Measurements from ENCODE around the gene SH3PXD2A.
A peak's percentile ranks its signal among the peaks of the same experiment; 100 is the strongest.

SH3PXD2A gene

DNA sequence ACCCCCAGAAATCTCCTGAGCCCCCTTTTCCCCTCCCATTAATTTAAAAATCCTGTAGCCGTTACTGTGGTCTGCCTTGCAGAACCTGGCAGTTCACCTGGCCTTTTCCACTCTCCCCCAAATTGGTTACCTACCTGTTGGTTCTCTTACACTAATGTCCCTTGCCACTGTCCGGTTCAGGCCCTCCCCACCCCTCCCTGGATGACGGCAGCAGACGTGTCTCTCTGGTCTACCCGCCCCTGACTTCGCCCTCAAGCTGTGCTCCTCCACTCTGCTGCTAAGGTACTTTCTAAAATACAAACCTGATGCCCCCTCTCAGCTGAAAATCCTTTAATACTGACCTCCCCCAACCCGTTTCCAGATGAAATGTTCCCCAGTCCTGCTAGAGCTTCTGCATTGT lies 15.6 kb upstream of the SH3PXD2A start:
- Mint-ChIP-seq H3K27ac (ENCODE audit: low read depth) (no peak overlapping the region), H3K4me3 (no peak overlapping the region), H3K9me3 (no peaks in the 10 kb centered on the region), H3K36me3 (ENCODE audit: insufficient read depth) (peaks cover 9% of the 10 kb centered on the region), H3K27me3 (no peaks in the 10 kb centered on the region), H3K4me1 (no peaks in the 10 kb centered on the region)
- ATAC-seq (replicated peaks; ENCODE audit: extremely low read depth, poor library complexity, severe bottlenecking) (no peak), DNase-seq (ENCODE audit: low spot score in 2 of 2) (no peak)

DNA sequence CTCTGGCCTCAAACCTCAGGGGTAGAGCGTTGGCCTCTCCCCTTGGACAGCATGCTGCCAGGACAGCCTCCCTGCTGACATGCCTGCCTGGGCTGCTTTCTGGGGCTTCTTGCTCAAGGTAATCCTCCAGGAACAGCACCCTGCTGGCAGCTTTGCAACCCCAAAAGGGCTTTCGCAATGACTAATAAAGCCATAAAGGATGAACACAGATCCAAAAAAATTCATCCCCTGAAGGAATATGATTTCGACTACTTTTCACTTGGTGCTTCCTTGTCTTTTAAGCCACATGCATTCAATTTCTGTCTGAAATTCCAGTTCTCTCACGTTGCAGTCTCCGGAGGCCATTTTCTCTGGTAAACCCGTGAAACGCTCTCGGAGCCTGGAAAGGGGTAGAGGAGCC lies 15.1 kb upstream of the SH3PXD2A start:
- Mint-ChIP-seq H3K4me3 (no peak overlapping the region), H3K27ac (ENCODE audit: low read depth) (no peak overlapping the region), H3K4me1 (no peaks in the 10 kb centered on the region), H3K9me3 (no peaks in the 10 kb centered on the region), H3K36me3 (ENCODE audit: insufficient read depth) (peaks cover 9% of the 10 kb centered on the region), H3K27me3 (no peaks in the 10 kb centered on the region)
- DNase-seq (ENCODE audit: low spot score in 2 of 2) (no peak), ATAC-seq (replicated peaks; ENCODE audit: extremely low read depth, poor library complexity, severe bottlenecking) (no peak)

DNA sequence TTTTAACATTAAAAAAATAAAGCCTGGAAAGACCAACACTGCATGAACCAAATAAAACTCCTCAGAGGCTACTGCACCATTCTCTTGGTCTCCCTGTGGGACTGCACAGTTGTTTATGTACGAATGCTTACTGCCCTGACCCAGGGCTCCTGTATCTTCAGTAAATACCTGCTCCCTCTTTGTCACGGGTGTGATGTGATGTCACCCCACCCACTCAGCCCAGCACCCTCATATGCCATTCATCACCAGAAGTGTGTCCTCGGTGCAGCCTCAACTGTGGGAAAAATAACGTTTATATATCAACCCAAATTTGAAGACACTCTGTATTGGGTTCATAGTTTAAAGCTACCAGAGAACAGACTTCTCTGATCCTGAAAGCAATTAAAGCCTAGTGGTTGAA lies 14.0 kb upstream of the SH3PXD2A start:
- Mint-ChIP-seq H3K27ac (ENCODE audit: low read depth) (no peak overlapping the region), H3K27me3 (no peaks in the 10 kb centered on the region)

DNA sequence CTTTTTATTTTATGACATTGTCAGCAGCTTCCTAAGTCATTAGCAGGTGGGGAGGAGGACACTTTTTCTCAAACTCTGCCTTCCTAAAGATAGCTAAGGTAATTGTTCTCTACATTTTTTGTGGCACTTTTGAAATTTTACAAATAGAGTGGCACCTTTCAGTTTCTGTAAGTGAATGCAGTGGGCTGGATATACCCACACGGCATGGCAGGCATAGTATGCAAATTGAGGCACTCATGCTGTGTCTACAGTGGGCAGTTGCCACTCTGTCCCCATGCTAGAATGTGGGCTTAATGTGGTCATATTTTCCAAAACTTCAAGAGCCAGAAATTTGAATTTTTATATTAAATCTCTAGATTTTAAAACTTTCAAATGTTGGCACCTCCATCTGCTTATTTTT lies 12.8 kb upstream of the SH3PXD2A start:
- no peak for ATAC-seq (replicated peaks; ENCODE audit: extremely low read depth, poor library complexity, severe bottlenecking)
- Mint-ChIP-seq H3K4me1 (no peaks in the 10 kb centered on the region), H3K36me3 (ENCODE audit: insufficient read depth) (peaks cover 4% of the 10 kb centered on the region), H3K9me3 (no peaks in the 10 kb centered on the region), H3K27ac (ENCODE audit: low read depth) (no peak overlapping the region), H3K4me3 (no peak overlapping the region), H3K27me3 (no peaks in the 10 kb centered on the region)
- no peak for DNase-seq (ENCODE audit: low spot score in 2 of 2)

More for the DNA sequence above, 14.0 kb upstream of the SH3PXD2A start:
- ATAC-seq (replicated peaks; ENCODE audit: extremely low read depth, poor library complexity, severe bottlenecking) = no peak
- DNase-seq (ENCODE audit: low spot score in 2 of 2) = no peak
- H3K4me1 Mint-ChIP-seq = no peaks in the 10 kb centered on the region
- H3K36me3 Mint-ChIP-seq (ENCODE audit: insufficient read depth) = peaks cover 8% of the 10 kb centered on the region
- H3K9me3 Mint-ChIP-seq = no peaks in the 10 kb centered on the region
- H3K4me3 Mint-ChIP-seq = no peak overlapping the region

DNA sequence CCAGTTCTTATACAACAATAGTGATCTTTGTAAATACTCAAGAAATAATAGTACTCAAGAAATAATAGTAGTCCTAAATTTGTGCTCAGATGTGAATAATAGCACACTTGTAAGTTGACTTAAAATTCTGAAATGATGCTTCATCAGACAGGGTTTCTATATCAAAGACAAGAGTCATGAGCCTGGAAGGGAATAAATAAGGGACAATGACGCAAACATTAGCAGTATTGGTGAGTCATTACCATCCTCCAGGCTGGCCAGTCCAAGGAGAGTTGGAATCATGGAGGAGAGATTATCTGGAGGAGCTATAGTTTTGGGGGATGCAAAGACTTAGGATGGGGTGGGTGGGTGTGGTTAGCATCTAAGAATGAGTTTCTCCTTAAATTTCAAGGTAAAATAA lies 6.1 kb upstream of the SH3PXD2A start:
- Mint-ChIP-seq H3K9me3 (no peaks in the 10 kb centered on the region), H3K4me1 (no peaks in the 10 kb centered on the region), H3K27me3 (peaks cover 13% of the 10 kb centered on the region), H3K4me3 (no peak overlapping the region), H3K27ac (ENCODE audit: low read depth) (no peak overlapping the region), H3K36me3 (ENCODE audit: insufficient read depth) (no peaks in the 10 kb centered on the region)
- ATAC-seq (replicated peaks; ENCODE audit: extremely low read depth, poor library complexity, severe bottlenecking) = no peak
- DNase-seq (ENCODE audit: low spot score in 2 of 2) = no peak

DNA sequence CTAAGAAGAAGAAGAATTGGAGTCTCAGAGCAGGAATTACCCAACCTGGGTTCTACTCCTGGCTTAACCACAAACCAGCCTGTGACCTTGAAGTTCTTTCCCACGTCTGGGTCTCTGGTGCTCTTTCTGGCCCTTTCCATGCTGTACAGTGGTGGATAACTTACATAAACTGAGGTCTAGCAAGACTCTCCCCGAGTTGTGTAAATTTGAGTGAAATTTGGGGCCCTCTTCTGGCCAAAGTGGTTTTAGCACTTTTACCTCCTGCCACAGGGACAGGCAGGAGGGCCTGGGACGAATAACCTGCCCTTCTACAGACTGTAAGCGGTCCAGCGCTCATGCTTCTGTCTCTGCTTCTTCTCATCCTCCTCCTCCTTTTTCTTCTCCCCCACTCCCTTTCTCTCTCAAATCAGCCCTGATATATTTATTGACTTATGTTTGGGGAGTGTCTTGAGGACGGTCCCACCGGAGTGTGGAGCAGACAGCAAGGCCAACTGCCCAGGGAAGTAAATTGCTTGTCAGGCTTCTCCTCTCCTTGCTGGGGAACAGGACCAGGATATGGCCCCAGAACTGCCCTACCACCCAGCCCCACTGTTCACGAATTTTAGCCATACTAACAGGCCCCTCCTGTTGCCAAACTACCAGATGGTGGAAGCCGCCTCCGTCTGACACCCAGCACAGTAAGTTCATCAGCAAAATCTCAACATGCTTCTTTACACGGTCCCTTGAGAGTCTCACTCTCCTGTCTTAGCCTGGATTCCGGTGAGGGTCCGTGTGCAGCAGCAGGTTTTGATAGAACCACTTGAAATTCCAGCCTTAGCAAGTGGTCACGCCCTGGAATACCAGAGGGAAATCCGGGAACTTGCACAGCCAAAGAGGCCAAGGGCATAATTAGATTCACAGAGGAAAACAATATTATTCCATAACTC lies 4.0 kb upstream of the SH3PXD2A start:
- Mint-ChIP-seq H3K4me1 (peaks cover 4% of the 10 kb centered on the region), H3K27me3 (peaks cover 24% of the 10 kb centered on the region), H3K27ac (ENCODE audit: low read depth) (no peak overlapping the region), H3K36me3 (ENCODE audit: insufficient read depth) (no peaks in the 10 kb centered on the region), H3K4me3 (no peak overlapping the region), H3K9me3 (no peaks in the 10 kb centered on the region)
- DNase-seq (ENCODE audit: low spot score in 2 of 2) (peak; percentile 35 to 42), ATAC-seq (replicated peaks; ENCODE audit: extremely low read depth, poor library complexity, severe bottlenecking) (no peak)

DNA sequence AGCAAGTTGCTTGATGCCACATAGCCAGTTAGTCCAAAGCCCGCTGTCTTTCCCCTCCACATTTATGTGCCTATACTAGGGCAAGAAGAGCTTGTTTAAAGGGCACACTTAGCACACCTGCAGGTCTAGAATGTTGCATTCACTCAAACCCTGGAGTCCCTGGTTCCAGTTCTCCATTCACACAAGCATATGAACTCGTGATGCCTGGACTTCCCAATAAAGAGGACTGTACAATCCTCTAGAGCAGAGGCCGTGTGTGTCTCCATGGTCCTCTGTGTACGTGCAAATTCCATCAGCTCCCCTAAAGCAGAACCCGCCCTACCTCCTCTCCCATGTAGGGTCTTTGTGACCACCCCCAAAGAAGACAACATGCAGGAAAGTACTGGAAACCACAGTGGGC lies 3.0 kb upstream of the SH3PXD2A start:
- DNase-seq (ENCODE audit: low spot score in 2 of 2) (no peak), ATAC-seq (replicated peaks; ENCODE audit: extremely low read depth, poor library complexity, severe bottlenecking) (no peak)
- H3K4me3 Mint-ChIP-seq = no peak overlapping the region
- no peaks in the 10 kb centered on the region for H3K9me3 Mint-ChIP-seq
- H3K27ac Mint-ChIP-seq (ENCODE audit: low read depth) = no peak overlapping the region
- H3K4me1 Mint-ChIP-seq = peaks cover 10% of the 10 kb centered on the region
- no peaks in the 10 kb centered on the region for H3K36me3 Mint-ChIP-seq (ENCODE audit: insufficient read depth)
- H3K27me3 Mint-ChIP-seq = peaks cover 35% of the 10 kb centered on the region

DNA sequence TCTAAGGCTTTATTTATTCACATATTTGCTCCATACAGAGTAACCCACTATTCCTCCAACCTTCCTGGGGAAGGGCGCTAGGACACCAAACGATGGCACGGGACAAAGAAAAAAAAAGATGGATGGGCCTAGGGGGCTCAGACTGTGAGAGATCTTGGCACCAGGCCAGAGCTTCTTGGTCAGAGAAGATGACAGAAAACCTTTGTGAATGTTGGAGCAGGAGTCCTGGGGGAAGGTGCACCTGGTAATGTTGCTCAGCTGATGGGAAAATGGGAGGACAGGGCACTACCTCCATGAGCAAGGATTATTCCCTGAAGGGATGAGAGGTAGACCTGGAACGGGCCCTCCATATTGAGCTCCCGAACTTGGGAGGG lies 1.4 kb upstream of the SH3PXD2A start:
- Mint-ChIP-seq H3K27me3 (peaks cover 46% of the 10 kb centered on the region), H3K9me3 (no peaks in the 10 kb centered on the region), H3K27ac (ENCODE audit: low read depth) (no peak overlapping the region), H3K4me3 (peak overlapping the region; percentile 48), H3K4me1 (peaks cover 10% of the 10 kb centered on the region), H3K36me3 (ENCODE audit: insufficient read depth) (no peaks in the 10 kb centered on the region)
- ATAC-seq (replicated peaks; ENCODE audit: extremely low read depth, poor library complexity, severe bottlenecking) = no peak
- DNase-seq (ENCODE audit: low spot score in 2 of 2) = no peak

DNA sequence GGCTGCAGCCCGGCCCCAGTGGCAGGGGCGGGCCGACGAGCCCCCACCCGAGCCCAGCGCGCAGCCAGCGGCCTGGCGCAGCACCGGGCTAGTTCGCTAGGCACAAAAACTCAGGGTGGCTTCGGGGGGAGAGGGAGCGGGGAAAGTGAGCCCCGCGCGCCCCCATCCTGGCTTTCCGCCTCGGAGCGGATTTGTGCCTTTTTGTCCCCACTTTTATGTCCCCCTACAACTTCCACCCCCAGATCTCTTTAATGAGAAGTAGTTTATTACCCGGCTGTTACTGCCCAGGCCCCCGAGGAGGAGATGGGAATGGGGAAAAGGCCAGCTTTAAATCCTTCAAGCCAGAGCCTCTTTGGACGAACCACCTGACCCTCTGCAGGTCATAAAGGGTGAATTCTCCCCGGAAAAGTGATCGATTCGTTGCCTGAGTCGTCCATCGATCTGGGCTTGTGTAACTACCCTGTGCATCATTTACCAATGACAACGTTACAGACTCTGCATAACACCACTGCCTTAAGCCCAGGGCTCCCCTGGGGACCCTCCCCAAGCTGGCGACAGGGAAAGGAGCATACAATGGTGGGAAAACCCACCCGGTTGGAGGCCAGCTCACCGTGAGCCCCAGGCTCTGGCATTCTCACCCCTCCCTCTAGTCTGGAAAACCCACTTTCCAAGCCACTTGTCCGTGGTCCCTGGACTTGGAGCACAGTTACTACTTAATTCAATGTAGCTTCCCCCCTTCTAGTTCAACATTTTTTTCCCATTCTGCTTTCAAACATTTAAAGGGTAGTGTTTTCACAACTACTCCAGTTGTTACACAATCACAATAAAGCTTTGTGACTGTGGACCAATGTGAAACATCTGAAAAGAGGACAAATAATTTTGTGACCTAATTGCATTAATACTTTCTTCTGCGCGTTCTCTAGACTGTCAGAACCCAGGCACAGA lies 748 bp upstream of the SH3PXD2A start:
- Mint-ChIP-seq H3K4me3 (peak overlapping the region; percentile 48), H3K27me3 (peaks cover 52% of the 10 kb centered on the region), H3K36me3 (ENCODE audit: insufficient read depth) (no peaks in the 10 kb centered on the region), H3K27ac (ENCODE audit: low read depth) (no peak overlapping the region), H3K4me1 (peaks cover 10% of the 10 kb centered on the region), H3K9me3 (no peaks in the 10 kb centered on the region)
- DNase-seq (ENCODE audit: low spot score in 2 of 2) (no peak), ATAC-seq (replicated peaks; ENCODE audit: extremely low read depth, poor library complexity, severe bottlenecking) (no peak)

DNA sequence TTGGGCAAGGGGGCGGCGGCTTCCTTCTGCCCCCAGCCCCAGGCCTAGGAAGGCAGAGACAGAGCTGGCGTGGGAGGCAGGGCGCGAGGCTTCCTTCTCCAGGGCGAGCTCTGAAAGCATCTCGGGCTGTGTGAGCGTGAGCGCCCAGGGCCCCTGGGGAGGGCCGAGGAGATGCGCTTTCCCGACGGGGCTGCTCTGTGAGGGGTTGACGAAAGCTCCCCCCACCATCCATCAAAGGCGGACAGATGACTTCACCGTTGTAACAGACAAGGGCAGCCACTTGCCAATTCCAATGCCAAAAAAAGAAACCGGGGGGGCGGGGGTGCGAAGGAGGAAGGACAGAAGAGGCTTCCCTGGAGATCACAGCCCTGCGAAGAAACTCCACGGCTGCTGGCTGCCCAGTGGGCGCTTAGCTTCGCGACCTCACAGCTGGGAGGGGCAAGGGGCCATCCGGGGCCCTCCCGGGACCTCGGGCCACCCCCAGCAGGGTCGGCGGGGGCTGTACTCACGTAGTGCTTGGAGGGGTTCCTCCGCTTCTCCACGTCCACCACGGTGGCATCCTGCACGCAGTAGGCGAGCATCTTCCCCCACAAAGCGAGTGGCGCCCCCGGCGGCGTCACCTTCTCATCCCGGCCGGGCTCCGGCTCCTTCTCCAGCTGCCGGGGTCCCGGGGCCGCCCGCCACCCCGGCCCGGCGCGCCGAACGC lies 537 bp downstream of the SH3PXD2A start:
- H3K4me3 Mint-ChIP-seq = peak overlapping the region; percentile 79
- peaks cover 10% of the 10 kb centered on the region for H3K4me1 Mint-ChIP-seq
- no peaks in the 10 kb centered on the region for H3K9me3 Mint-ChIP-seq
- H3K27ac Mint-ChIP-seq (ENCODE audit: low read depth) = no peak overlapping the region
- DNase-seq (ENCODE audit: low spot score in 2 of 2) (no peak), ATAC-seq (replicated peaks; ENCODE audit: extremely low read depth, poor library complexity, severe bottlenecking) (peak; percentile 40)
- no peaks in the 10 kb centered on the region for H3K36me3 Mint-ChIP-seq (ENCODE audit: insufficient read depth)
- peaks cover 65% of the 10 kb centered on the region for H3K27me3 Mint-ChIP-seq

DNA sequence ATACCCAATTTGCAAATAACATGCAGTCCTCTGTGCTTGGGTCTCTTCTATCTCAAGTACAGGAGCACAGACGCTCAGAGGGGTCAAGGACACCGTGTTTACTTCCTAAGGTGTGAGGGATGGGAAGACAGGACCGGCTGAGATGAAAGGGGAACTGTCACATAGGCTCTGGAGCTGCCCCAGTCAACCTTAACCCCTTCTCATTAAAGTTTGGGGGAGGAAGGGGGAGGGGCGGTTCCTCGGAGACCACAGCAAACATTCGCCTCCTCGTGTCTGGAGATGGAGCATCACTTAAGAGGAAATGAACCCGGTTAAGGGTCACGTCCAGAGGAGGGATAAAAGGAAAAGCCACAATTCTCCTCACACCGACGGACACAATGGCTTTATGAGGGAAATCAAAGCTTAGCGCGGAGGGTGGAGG lies 1.1 kb downstream of the SH3PXD2A start:
- Mint-ChIP-seq H3K4me3 (peak overlapping the region; percentile 79), H3K27me3 (peaks cover 71% of the 10 kb centered on the region), H3K9me3 (no peaks in the 10 kb centered on the region), H3K27ac (ENCODE audit: low read depth) (no peak overlapping the region), H3K4me1 (peaks cover 10% of the 10 kb centered on the region), H3K36me3 (ENCODE audit: insufficient read depth) (no peaks in the 10 kb centered on the region)
- no peak for ATAC-seq (replicated peaks; ENCODE audit: extremely low read depth, poor library complexity, severe bottlenecking)
- DNase-seq (ENCODE audit: low spot score in 2 of 2) = no peak
